ENCODE results near the gene MMP2. TPM values are rescaled to one million over a fixed set of nuclear protein-coding genes. Genes with fewer than 3 reads are reported as not detected.

The MMP2 gene
- total RNA-seq, 1 experiment from 2014 or later: 61.3 TPM

DNA sequence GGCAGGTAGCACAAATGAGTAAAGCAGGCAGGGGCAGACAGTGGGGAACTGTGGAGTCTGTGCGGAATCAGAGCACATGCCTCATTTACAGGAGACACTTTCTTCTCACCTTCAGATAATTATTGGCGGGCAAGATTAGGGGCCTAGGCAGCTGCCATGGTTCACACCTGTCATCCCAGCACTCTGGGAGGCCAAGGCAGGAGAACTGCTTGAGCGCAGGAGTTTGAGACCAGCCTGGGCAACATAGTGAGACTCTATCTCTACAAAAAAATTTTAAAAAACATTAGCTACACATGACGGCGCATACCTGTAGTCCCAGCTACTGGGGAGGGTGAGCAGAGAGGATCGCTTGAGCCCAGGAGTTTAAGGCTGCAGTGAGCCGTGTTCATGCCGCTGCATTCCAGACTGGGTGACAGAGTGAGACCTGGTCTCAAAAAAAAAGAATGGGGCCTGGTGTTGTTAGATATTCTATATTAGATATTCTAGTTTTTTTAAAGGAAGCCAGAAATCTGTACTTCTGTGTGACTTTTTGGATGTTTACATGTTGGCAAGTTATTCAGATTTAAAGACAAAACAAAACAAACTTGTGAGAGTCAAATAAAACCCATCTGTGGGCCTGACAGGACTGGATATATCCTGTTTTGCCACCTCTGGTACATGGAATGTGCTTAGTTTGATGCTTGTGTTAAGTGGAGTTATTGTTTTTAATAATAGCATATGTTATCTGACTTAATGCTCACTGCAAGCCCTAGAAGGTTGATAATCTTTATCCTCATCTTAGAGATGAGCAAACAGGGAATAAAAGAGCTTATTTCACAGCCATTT is 24.9 kb downstream of the MMP2 start (continued):
- TF ChIP-seq ZNF232 (CRISPR knock-in tag; IDR thresholded peaks at IDR 0.05) (no peak), MYBL2 (CRISPR knock-in tag; IDR thresholded peaks at IDR 0.05) (no peak)
- TF ChIP-seq, protein P1, sequence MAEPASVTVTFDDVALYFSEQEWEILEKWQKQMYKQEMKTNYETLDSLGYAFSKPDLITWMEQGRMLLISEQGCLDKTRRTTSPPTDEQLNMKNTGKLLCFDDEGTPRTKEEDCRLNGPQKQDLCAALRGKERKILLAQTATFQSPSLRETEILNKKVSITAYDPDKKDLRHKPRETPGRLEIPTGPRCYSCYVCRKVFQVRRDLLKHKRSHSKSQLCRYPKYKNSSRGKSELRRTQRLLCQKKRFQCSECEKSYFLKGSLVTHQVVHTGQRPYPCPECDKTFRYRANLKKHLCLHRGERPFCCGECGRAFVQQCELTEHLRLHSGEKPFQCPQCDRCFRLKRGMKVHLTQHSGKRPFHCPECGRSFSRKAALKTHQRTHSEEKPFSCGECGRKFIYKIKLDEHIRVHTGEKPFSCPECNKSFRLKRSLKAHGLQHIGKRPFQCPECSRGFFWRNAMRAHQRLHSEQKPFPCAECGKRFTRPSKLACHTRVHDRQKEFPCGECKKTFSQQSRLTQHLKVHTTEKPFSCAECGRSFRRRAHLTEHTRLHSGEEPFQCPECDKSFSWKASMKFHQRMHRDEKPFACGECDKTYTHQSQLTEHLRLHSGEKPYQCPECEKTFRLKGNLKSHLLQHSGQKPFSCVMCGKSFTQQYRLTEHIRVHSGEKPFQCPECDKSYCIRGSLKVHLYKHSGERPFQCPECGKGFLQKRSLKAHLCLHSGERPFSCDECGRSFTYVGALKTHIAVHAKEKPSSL (CRISPR knock-in tag; conservative IDR thresholded peaks at IDR 0.05): no peak

DNA sequence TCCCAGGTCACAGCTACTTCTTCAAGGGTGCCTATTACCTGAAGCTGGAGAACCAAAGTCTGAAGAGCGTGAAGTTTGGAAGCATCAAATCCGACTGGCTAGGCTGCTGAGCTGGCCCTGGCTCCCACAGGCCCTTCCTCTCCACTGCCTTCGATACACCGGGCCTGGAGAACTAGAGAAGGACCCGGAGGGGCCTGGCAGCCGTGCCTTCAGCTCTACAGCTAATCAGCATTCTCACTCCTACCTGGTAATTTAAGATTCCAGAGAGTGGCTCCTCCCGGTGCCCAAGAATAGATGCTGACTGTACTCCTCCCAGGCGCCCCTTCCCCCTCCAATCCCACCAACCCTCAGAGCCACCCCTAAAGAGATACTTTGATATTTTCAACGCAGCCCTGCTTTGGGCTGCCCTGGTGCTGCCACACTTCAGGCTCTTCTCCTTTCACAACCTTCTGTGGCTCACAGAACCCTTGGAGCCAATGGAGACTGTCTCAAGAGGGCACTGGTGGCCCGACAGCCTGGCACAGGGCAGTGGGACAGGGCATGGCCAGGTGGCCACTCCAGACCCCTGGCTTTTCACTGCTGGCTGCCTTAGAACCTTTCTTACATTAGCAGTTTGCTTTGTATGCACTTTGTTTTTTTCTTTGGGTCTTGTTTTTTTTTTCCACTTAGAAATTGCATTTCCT is 26.5 kb downstream of the MMP2 start:
- no peak for DNase-seq (ENCODE audit: low spot score)
- ChIA-PET CTCF (interaction anchor here (2.8 kb wide), 1 partner anchor 41 kb away, joined by 14 read pairs; no protein-coding TSS in a partner anchor), POLR2A (no interaction called here)
- ATAC-seq: no peak
- no peak overlapping the region for H3K4me3 Mint-ChIP-seq
- H3K36me3 Mint-ChIP-seq: peaks cover 11% of the 10 kb centered on the region; the same call in 1 of the 2 replicates
- peaks cover 4% of the 10 kb centered on the region; the same call in 1 of the 2 replicates for H3K27me3 Mint-ChIP-seq (ENCODE audit: low read depth)
- H3K9me3 Mint-ChIP-seq: no peaks in the 10 kb centered on the region
- H3K27ac Mint-ChIP-seq: no peak overlapping the region
- H3K4me1 Mint-ChIP-seq: peaks cover 22% of the 10 kb centered on the region
- TF ChIP-seq CREM (CRISPR knock-in tag; IDR thresholded peaks at IDR 0.05): no peak
- TF ChIP-seq, protein P2, sequence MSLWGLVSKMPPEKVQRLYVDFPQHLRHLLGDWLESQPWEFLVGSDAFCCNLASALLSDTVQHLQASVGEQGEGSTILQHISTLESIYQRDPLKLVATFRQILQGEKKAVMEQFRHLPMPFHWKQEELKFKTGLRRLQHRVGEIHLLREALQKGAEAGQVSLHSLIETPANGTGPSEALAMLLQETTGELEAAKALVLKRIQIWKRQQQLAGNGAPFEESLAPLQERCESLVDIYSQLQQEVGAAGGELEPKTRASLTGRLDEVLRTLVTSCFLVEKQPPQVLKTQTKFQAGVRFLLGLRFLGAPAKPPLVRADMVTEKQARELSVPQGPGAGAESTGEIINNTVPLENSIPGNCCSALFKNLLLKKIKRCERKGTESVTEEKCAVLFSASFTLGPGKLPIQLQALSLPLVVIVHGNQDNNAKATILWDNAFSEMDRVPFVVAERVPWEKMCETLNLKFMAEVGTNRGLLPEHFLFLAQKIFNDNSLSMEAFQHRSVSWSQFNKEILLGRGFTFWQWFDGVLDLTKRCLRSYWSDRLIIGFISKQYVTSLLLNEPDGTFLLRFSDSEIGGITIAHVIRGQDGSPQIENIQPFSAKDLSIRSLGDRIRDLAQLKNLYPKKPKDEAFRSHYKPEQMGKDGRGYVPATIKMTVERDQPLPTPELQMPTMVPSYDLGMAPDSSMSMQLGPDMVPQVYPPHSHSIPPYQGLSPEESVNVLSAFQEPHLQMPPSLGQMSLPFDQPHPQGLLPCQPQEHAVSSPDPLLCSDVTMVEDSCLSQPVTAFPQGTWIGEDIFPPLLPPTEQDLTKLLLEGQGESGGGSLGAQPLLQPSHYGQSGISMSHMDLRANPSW (CRISPR knock-in tag; conservative IDR thresholded peaks at IDR 0.05; ENCODE audit: low read depth): no peak
- TF ChIP-seq FOXJ3 (CRISPR knock-in tag; IDR thresholded peaks at IDR 0.05; ENCODE audit: borderline replicate concordance): no peak
- TF ChIP-seq IRF2 (CRISPR knock-in tag; IDR thresholded peaks at IDR 0.05; ENCODE audit: borderline replicate concordance, low read depth): no peak
- TF ChIP-seq ZNF219 (CRISPR knock-in tag; IDR thresholded peaks at IDR 0.05; ENCODE audit: borderline replicate concordance): no peak
- TF ChIP-seq, protein P3, sequence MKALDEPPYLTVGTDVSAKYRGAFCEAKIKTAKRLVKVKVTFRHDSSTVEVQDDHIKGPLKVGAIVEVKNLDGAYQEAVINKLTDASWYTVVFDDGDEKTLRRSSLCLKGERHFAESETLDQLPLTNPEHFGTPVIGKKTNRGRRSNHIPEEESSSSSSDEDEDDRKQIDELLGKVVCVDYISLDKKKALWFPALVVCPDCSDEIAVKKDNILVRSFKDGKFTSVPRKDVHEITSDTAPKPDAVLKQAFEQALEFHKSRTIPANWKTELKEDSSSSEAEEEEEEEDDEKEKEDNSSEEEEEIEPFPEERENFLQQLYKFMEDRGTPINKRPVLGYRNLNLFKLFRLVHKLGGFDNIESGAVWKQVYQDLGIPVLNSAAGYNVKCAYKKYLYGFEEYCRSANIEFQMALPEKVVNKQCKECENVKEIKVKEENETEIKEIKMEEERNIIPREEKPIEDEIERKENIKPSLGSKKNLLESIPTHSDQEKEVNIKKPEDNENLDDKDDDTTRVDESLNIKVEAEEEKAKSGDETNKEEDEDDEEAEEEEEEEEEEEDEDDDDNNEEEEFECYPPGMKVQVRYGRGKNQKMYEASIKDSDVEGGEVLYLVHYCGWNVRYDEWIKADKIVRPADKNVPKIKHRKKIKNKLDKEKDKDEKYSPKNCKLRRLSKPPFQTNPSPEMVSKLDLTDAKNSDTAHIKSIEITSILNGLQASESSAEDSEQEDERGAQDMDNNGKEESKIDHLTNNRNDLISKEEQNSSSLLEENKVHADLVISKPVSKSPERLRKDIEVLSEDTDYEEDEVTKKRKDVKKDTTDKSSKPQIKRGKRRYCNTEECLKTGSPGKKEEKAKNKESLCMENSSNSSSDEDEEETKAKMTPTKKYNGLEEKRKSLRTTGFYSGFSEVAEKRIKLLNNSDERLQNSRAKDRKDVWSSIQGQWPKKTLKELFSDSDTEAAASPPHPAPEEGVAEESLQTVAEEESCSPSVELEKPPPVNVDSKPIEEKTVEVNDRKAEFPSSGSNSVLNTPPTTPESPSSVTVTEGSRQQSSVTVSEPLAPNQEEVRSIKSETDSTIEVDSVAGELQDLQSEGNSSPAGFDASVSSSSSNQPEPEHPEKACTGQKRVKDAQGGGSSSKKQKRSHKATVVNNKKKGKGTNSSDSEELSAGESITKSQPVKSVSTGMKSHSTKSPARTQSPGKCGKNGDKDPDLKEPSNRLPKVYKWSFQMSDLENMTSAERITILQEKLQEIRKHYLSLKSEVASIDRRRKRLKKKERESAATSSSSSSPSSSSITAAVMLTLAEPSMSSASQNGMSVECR (CRISPR knock-in tag; IDR thresholded peaks at IDR 0.05; ENCODE audit: borderline replicate concordance): no peak
- TF ChIP-seq, protein P4, sequence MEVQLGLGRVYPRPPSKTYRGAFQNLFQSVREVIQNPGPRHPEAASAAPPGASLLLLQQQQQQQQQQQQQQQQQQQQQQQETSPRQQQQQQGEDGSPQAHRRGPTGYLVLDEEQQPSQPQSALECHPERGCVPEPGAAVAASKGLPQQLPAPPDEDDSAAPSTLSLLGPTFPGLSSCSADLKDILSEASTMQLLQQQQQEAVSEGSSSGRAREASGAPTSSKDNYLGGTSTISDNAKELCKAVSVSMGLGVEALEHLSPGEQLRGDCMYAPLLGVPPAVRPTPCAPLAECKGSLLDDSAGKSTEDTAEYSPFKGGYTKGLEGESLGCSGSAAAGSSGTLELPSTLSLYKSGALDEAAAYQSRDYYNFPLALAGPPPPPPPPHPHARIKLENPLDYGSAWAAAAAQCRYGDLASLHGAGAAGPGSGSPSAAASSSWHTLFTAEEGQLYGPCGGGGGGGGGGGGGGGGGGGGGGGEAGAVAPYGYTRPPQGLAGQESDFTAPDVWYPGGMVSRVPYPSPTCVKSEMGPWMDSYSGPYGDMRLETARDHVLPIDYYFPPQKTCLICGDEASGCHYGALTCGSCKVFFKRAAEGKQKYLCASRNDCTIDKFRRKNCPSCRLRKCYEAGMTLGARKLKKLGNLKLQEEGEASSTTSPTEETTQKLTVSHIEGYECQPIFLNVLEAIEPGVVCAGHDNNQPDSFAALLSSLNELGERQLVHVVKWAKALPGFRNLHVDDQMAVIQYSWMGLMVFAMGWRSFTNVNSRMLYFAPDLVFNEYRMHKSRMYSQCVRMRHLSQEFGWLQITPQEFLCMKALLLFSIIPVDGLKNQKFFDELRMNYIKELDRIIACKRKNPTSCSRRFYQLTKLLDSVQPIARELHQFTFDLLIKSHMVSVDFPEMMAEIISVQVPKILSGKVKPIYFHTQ (CRISPR knock-in tag; IDR thresholded peaks at IDR 0.05): no peak
- no peak for TF ChIP-seq ZNF396 (CRISPR knock-in tag; IDR thresholded peaks at IDR 0.05; ENCODE audit: borderline replicate concordance)
- TF ChIP-seq, protein P5, sequence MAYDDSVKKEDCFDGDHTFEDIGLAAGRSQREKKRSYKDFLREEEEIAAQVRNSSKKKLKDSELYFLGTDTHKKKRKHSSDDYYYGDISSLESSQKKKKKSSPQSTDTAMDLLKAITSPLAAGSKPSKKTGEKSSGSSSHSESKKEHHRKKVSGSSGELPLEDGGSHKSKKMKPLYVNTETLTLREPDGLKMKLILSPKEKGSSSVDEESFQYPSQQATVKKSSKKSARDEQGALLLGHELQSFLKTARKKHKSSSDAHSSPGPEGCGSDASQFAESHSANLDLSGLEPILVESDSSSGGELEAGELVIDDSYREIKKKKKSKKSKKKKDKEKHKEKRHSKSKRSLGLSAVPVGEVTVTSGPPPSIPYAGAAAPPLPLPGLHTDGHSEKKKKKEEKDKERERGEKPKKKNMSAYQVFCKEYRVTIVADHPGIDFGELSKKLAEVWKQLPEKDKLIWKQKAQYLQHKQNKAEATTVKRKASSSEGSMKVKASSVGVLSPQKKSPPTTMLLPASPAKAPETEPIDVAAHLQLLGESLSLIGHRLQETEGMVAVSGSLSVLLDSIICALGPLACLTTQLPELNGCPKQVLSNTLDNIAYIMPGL (CRISPR knock-in tag; IDR thresholded peaks at IDR 0.05): no peak
- TF ChIP-seq ZNF121 (CRISPR knock-in tag; IDR thresholded peaks at IDR 0.05): no peak
- TF ChIP-seq RELA (CRISPR knock-in tag; IDR thresholded peaks at IDR 0.05; ENCODE audit: borderline replicate concordance): no peak
- no peak for TF ChIP-seq PRRX2 (CRISPR knock-in tag; IDR thresholded peaks at IDR 0.05)
- TF ChIP-seq, protein P6, sequence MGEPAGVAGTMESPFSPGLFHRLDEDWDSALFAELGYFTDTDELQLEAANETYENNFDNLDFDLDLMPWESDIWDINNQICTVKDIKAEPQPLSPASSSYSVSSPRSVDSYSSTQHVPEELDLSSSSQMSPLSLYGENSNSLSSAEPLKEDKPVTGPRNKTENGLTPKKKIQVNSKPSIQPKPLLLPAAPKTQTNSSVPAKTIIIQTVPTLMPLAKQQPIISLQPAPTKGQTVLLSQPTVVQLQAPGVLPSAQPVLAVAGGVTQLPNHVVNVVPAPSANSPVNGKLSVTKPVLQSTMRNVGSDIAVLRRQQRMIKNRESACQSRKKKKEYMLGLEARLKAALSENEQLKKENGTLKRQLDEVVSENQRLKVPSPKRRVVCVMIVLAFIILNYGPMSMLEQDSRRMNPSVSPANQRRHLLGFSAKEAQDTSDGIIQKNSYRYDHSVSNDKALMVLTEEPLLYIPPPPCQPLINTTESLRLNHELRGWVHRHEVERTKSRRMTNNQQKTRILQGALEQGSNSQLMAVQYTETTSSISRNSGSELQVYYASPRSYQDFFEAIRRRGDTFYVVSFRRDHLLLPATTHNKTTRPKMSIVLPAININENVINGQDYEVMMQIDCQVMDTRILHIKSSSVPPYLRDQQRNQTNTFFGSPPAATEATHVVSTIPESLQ (CRISPR knock-in tag; IDR thresholded peaks at IDR 0.05): no peak
- TF ChIP-seq ZNF138 (CRISPR knock-in tag; conservative IDR thresholded peaks at IDR 0.05): no peak
- no peak for TF ChIP-seq CREB1 (CRISPR knock-in tag; IDR thresholded peaks at IDR 0.05)

All from WTC11 (cell line).